Neutrophil (primary cell): ENCODE results near the gene OLFML2B.

ENCODE experiments used
- H3K27ac ChIP-seq: fragments of 200-600 bp; sonication (generic); 2 replicates; pipeline ENCODE4 v1.5.1; 2016; ENCODE audit warnings: mild to moderate bottlenecking, moderate library complexity
- H3K27me3 ChIP-seq: fragments of 200-600 bp; sonication (generic); 2 replicates; pipeline ENCODE4 v1.6.0; 2016; ENCODE audit warnings: mild to moderate bottlenecking
- H3K36me3 ChIP-seq: fragments of 200-600 bp; sonication (generic); 2 replicates; pipeline ENCODE4 v1.5.1; 2017
- H3K4me1 ChIP-seq, 2 experiments: fragments of 200-600 bp in 1 of 2; sonication (generic) in 1 of 2; 1 replicate in 1 of 2; 2 replicates in 1 of 2; pipeline versions ENCODE4 v1.5.1 to v1.6.1; 2013 to 2016; ENCODE audit warnings: low read depth in 1 of 2, low read length in 1 of 2, mild to moderate bottlenecking in 1 of 2, moderate library complexity in 1 of 2; ENCODE audit not compliant: control insufficient read depth in 1 of 2, insufficient read depth in 1 of 2
- H3K4me3 ChIP-seq, 2 experiments: fragments of 200-600 bp in 1 of 2; sonication (generic) in 1 of 2; 1 replicate in 1 of 2; 2 replicates in 1 of 2; pipeline ENCODE4 v1.5.1; 2013 to 2016; ENCODE audit warnings: low read depth in 1 of 2, low read length in 1 of 2, mild to moderate bottlenecking in 1 of 2, moderate library complexity in 1 of 2
- H3K9me3 ChIP-seq: fragments of 200-600 bp; sonication (generic); 2 replicates; pipeline ENCODE4 v1.5.1; 2016
- CTCF ChIP-seq: fragments of 200-600 bp; sonication (generic); IDR thresholded peaks from 2 replicates; pipeline ENCODE4 v1.5.1; 2016; ENCODE audit warnings: antibody characterized with exemption

The OLFML2B gene

DNA sequence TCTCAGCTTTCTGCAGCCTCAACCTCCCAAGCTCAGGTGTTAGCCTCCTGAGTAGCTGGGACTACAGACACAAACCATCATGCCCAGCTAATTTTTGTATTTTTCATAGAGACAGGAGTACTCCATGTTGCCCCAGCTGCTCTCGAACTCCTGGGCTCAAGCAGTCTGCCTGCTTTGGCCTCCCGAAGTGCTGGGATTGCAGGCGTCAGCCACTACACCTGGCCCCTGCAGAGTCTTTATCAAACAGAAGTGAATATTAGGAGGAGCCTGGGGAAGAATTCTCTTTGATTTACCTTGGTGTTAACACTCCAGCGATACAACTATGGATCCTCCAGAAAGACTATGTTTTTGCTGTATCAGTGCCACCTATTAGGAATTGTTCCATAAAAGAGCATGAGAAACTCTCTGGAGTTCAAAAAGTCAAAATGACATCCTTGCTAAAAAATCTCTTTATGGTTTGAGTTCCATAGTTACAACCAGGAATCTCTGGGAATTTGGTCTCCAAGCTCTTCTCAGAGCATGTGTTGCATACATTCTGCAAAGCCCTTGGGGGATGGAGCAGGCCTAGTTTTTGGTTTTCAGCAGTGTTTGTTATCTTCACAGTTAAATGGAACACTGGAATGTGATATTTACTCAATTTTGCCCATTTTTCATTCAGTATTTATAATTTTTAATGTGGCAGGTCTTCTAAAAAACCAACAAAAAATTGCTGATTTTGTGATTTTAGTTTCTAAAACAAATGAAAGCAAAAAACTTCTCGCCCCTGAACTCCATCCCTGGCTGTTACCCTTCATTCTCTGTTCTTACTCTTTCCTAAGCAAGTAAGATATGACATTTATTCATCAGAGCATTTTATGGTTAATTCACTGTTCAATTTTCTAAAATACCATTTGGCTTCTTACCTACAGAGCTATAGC, 77.3 kb downstream of the OLFML2B start:
- Histone ChIP-seq H3K27me3 (no peaks in the 10 kb centered on the region), H3K9me3 (no peaks in the 10 kb centered on the region), H3K4me3 (no peak overlapping the region), H3K4me1 (no peaks in the 10 kb centered on the region), H3K36me3 (peaks cover 30% of the 10 kb centered on the region), H3K27ac (no peak overlapping the region)
- TF ChIP-seq CTCF = no peak

DNA sequence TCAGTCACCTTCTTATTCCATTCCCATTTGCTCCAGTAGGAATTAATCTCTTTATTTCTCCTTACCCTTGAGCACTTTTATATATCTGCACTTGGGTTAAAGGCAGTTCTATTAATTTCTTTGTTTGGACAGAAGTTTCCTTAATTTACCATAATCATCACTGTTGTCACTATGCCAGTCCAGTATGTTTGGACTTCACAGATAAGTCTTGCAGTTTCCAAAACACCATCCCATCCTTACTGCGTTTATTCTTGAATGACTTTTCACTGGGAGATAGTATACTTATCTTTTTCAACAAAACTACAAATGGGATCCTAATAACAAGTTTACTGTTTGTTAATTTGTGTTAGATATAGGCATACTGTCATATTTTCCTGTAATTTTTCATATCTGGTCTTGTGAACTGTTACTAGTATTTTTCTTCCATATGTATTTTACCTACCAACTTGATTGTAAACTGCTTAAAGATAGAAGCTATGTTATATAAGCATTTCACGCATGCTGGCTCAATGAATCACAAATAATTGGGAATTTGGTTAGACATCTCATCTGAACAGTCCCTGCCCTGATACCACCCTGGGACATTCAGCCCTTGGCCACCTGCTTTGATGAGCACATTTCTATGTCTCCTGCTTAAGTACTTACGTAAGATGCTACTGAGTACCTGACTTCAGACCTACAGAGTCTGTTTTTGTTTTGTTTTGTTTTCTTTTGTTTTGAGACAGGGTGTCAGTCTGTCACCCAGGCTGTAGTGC, 78.2 kb downstream of the OLFML2B start:
- no peaks in the 10 kb centered on the region for H3K4me1 ChIP-seq
- H3K36me3 ChIP-seq = peaks cover 30% of the 10 kb centered on the region
- H3K27ac ChIP-seq = no peak overlapping the region
- H3K27me3 ChIP-seq = no peaks in the 10 kb centered on the region
- no peak overlapping the region for H3K4me3 ChIP-seq
- no peak for TF ChIP-seq CTCF
- H3K9me3 ChIP-seq = no peaks in the 10 kb centered on the region

GRCh38 chr1:161944381-161944780, 79.3 kb downstream of the OLFML2B start:
- no peak for TF ChIP-seq CTCF
- Histone ChIP-seq H3K36me3 (peaks cover 30% of the 10 kb centered on the region), H3K9me3 (no peaks in the 10 kb centered on the region)

DNA sequence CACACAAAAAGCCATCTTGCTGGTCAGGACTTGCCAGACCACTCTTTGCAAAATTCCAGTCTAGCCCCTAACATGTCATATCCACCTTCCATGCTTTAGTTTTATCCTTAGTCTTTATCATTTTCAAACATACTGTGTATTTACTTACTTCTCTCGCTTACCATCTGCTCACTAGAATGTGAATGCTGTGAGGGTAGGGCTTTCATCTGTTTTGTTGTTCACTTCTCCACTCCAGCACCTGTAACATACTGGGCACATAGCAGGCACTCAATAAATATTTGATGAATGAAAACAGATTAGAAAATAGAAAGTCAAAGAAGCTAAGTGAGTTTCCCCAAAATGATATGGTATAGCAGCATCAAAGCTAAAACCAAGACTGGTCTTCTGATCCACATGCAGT, 79.9 kb downstream of the OLFML2B start:
- no peak for TF ChIP-seq CTCF
- no peak overlapping the region for H3K27ac ChIP-seq
- H3K27me3 ChIP-seq = no peaks in the 10 kb centered on the region
- no peaks in the 10 kb centered on the region for H3K4me1 ChIP-seq
- H3K36me3 ChIP-seq = peaks cover 30% of the 10 kb centered on the region
- H3K9me3 ChIP-seq = no peaks in the 10 kb centered on the region
- no peak overlapping the region for H3K4me3 ChIP-seq

More at GRCh38 chr1:161944381-161944780, 79.3 kb downstream of the OLFML2B start:
- H3K4me1 ChIP-seq = no peaks in the 10 kb centered on the region
- no peaks in the 10 kb centered on the region for H3K27me3 ChIP-seq
- no peak overlapping the region for H3K4me3 ChIP-seq
- no peak overlapping the region for H3K27ac ChIP-seq

DNA sequence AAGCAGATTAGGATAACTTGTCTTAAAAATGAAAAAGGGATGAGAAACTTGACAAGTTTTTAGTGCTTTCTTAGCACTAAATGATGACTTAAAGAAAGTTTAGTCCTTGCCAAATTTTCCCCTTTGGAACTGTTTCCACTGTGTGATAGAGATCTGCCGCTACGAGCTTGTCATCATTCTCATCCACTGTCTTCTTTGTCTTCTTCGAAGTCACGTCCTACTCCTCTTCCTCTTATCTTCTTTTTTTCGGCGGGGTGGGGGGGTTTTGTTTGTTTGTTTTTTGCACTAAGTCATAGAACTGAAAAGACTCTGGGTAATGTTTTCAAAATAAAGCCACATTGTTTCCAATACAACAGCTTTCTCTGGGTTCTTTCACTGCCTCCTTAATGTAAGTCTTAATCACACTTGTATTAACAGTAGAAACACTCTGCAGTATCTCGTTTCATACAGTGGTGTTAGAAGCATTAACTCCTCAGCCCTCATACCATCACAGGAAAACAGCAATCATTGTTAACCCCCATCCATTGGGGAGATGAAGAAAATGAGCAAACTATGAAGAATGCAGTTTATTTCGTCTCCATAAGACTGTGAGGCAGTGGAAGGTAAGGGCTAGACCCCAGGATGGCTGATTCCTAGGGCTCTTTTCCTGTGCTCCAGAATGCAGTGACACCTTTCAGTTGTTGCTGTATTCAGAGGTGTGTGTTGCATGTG, 81.8 kb downstream of the OLFML2B start:
- Histone ChIP-seq H3K4me3 (no peak overlapping the region), H3K36me3 (peaks cover 32% of the 10 kb centered on the region), H3K4me1 (no peaks in the 10 kb centered on the region), H3K27ac (no peak overlapping the region), H3K27me3 (no peaks in the 10 kb centered on the region), H3K9me3 (no peaks in the 10 kb centered on the region)
- no peak for TF ChIP-seq CTCF
